Neural cell (in vitro differentiated cells): Measurements from ENCODE around the gene NOL4L. TPM values are rescaled to one million over a fixed set of nuclear protein-coding genes. Genes with fewer than 3 reads are reported as not detected.

Source experiments
- H2AFZ ChIP-seq: fragments of 200-600, 300-800 bp; sonication (generic), shearing (Covaris generic); 2 replicates; pipeline ENCODE4 v1.6.0; 2014; ENCODE audit warnings: low read depth, mild to moderate bottlenecking, antibody characterized with exemption, low read length, moderate library complexity
- H3F3A ChIP-seq: fragments of 200-600 bp; shearing (Covaris generic); 2 replicates; pipeline ENCODE4 v1.6.1; 2016; ENCODE audit warnings: mild to moderate bottlenecking, moderate library complexity, mixed read lengths, antibody characterized with exemption, low read length; ENCODE audit not compliant: insufficient read depth, poor library complexity, severe bottlenecking
- H3K27ac ChIP-seq: fragments of 200-600, 300-800 bp; sonication (generic), shearing (Covaris generic); 2 replicates; pipeline ENCODE4 v1.5.1; 2014; ENCODE audit warnings: mild to moderate bottlenecking, low read length, moderate library complexity
- H3K27me3 ChIP-seq: fragments of 300-800, 200-600 bp; sonication (generic), shearing (Covaris generic); 2 replicates; pipeline ENCODE4 v1.6.0; 2014; ENCODE audit warnings: mild to moderate bottlenecking, low read depth, low read length, moderate library complexity; ENCODE audit not compliant: insufficient read depth
- H3K36me3 ChIP-seq: fragments of 300-800, 200-600 bp; sonication (generic), shearing (Covaris generic); 2 replicates; pipeline ENCODE4 v1.5.1; 2014; ENCODE audit warnings: mild to moderate bottlenecking, antibody characterized with exemption, low read length, moderate library complexity; ENCODE audit not compliant: insufficient read depth
- H3K4me2 ChIP-seq: fragments of 300-800, 200-600 bp; sonication (generic), shearing (Covaris generic); 2 replicates; pipeline ENCODE4 v1.6.0; 2014; ENCODE audit warnings: mild to moderate bottlenecking, low read length
- H3K4me3 ChIP-seq: fragments of 300-800, 200-600 bp; sonication (generic), shearing (Covaris generic); 2 replicates; pipeline ENCODE4 v1.5.1; 2014; ENCODE audit warnings: mild to moderate bottlenecking, low read length, moderate library complexity
- H3K79me2 ChIP-seq: fragments of 200-600 bp; shearing (Covaris generic); replicated peaks from 2 replicates; pipeline ENCODE4 v1.6.0; 2014; ENCODE audit warnings: mild to moderate bottlenecking, low read length, moderate library complexity; ENCODE audit not compliant: insufficient read depth
- H3K9ac ChIP-seq: fragments of 300-800, 200-600 bp; sonication (generic), shearing (Covaris generic); 2 replicates; pipeline ENCODE4 v1.6.1; 2016; ENCODE audit warnings: mild to moderate bottlenecking, low read length, mixed read lengths
- H3K9me2 ChIP-seq: fragments of 200-600 bp; shearing (Covaris generic); 2 replicates; pipeline ENCODE4 v1.6.1; 2016; ENCODE audit warnings: mild to moderate bottlenecking, low read length, mixed read lengths; ENCODE audit not compliant: insufficient read depth
- H3K9me3 ChIP-seq: fragments of 200-600, 300-800 bp; sonication (generic), shearing (Covaris generic); 2 replicates; pipeline ENCODE4 v1.6.1; 2016; ENCODE audit warnings: mild to moderate bottlenecking, mixed run types, low read length, moderate library complexity, mixed read lengths
- H4K20me1 ChIP-seq: fragments of 200-600 bp; shearing (Covaris generic); 2 replicates; pipeline ENCODE4 v1.6.1; 2016; ENCODE audit warnings: mild to moderate bottlenecking, mixed run types; ENCODE audit not compliant: insufficient read depth
- CTCF ChIP-seq: fragments of 450-650 bp; IDR thresholded peaks from 2 replicates; pipeline ENCODE4 v1.5.1; 2014; ENCODE audit warnings: antibody characterized with exemption, mild to moderate bottlenecking, moderate library complexity; ENCODE audit not compliant: poor library complexity, severe bottlenecking
- EP300 ChIP-seq: fragments of 450-650 bp; conservative IDR thresholded peaks from 2 replicates; pipeline ENCODE4 v1.6.1; 2014; ENCODE audit warnings: antibody characterized with exemption, mild to moderate bottlenecking, moderate library complexity; ENCODE audit not compliant: poor library complexity, severe bottlenecking
- EZH2 ChIP-seq: fragments of 200-600, 300-800 bp; shearing (Covaris generic), sonication (generic); IDR thresholded peaks from 2 replicates; pipeline ENCODE4 v1.6.1; 2014; ENCODE audit warnings: antibody characterized with exemption, low read length, borderline replicate concordance, mild to moderate bottlenecking; ENCODE audit not compliant: insufficient read depth, poor library complexity, severe bottlenecking
- MXI1 ChIP-seq: fragments of 450-650 bp; conservative IDR thresholded peaks from 2 replicates; pipeline ENCODE4 v1.6.1; 2014; ENCODE audit warnings: antibody characterized with exemption, mild to moderate bottlenecking; ENCODE audit not compliant: poor library complexity, severe bottlenecking
- POLR2AphosphoS5 ChIP-seq: IDR thresholded peaks from 2 replicates; pipeline ENCODE4 v1.6.1; 2012
- RAD21 ChIP-seq: fragments of 450-650 bp; conservative IDR thresholded peaks from 2 replicates; pipeline ENCODE4 v1.6.1; 2014; ENCODE audit warnings: antibody characterized with exemption, mild to moderate bottlenecking, moderate library complexity
- REST ChIP-seq: IDR thresholded peaks from 2 replicates; pipeline ENCODE4 v1.6.1; 2012; ENCODE audit warnings: borderline replicate concordance
- SMC3 ChIP-seq: fragments of 450-650 bp; conservative IDR thresholded peaks from 2 replicates; pipeline ENCODE4 v1.6.1; 2014; ENCODE audit warnings: antibody characterized with exemption, mild to moderate bottlenecking, moderate library complexity; ENCODE audit not compliant: poor library complexity
- TAF1 ChIP-seq: IDR thresholded peaks from 2 replicates; pipeline ENCODE4 v1.6.1; 2012; ENCODE audit warnings: low read depth
- polyA plus RNA-seq: library from polyadenylated mRNA; depleted of rRNA; stranded (reverse); fragments of >200 nt; gene quantifications from 2 replicates; pipeline ENCODE4 v1.2.3, GENCODE V29; 2014

Gene NOL4L
- polyA plus RNA-seq, 1 donor from 2014 or later = 20.4 TPM

GRCh38 chr20:32400476-32400875 lies 184.7 kb downstream of the NOL4L start:
- Histone ChIP-seq H3K9ac (no peak overlapping the region), H3K4me2 (no peak overlapping the region), H3K9me2 (no peaks in the 10 kb centered on the region), H3K9me3 (no peaks in the 10 kb centered on the region), H4K20me1 (peaks cover 4% of the 10 kb centered on the region), H3K27me3 (no peaks in the 10 kb centered on the region), H2AFZ (no peak overlapping the region), H3K36me3 (no peaks in the 10 kb centered on the region), H3K79me2 (peaks cover 13% of the 10 kb centered on the region), H3K4me3 (no peak overlapping the region), H3K27ac (no peak overlapping the region), H3F3A (no peaks in the 10 kb centered on the region)
- TF ChIP-seq SMC3 (no peak), MXI1 (no peak), TAF1 (no peak), EP300 (no peak), RAD21 (no peak), EZH2 (no peak), POLR2AphosphoS5 (no peak), REST (no peak), CTCF (no peak)

GRCh38 chr20:32397567-32398084 lies 187.5 kb downstream of the NOL4L start:
- H3K27me3 ChIP-seq = no peaks in the 10 kb centered on the region
- H3F3A ChIP-seq = no peaks in the 10 kb centered on the region
- no peak overlapping the region for H3K27ac ChIP-seq
- H3K9ac ChIP-seq = no peak overlapping the region
- no peaks in the 10 kb centered on the region for H3K36me3 ChIP-seq
- H3K4me3 ChIP-seq = no peak overlapping the region
- no peaks in the 10 kb centered on the region for H3K9me3 ChIP-seq
- TF ChIP-seq TAF1 = no peak
- no peak for TF ChIP-seq EZH2
- no peak for TF ChIP-seq RAD21
- TF ChIP-seq EP300 = no peak
- no peak for TF ChIP-seq MXI1
- TF ChIP-seq POLR2AphosphoS5 = no peak
- no peak for TF ChIP-seq SMC3
- TF ChIP-seq REST = no peak
- TF ChIP-seq CTCF = no peak
- H3K9me2 ChIP-seq = no peaks in the 10 kb centered on the region
- peaks cover 16% of the 10 kb centered on the region for H3K79me2 ChIP-seq
- peaks cover 4% of the 10 kb centered on the region for H4K20me1 ChIP-seq
- no peak overlapping the region for H3K4me2 ChIP-seq
- H2AFZ ChIP-seq = no peak overlapping the region
